Left renal pelvis (tissue), 4 donors: Measurements from ENCODE around the gene SMAD5. TPM values are rescaled to one million over a fixed set of nuclear protein-coding genes. Genes with fewer than 3 reads are reported as not detected.

Experiments used
- DNase-seq, 4 donors: peaks; one replicate each; pipeline ENCODE4 v3.0.0-alpha.2; 2013; ENCODE audit warnings: low read depth in 4 of 4, low spot score in 3 of 4
- polyA plus RNA-seq, 4 donors: library from polyadenylated mRNA; unstranded; fragments of 120-200 nt; gene quantifications; one replicate each; pipeline ENCODE4 v1.2.1, GENCODE V29; 2013; ENCODE audit not compliant: insufficient read length in 4 of 4

Gene SMAD5
- polyA plus RNA-seq, 4 donors, result 69.4 to 86.8 (median 74.0) TPM

GRCh38 chr5:136153581-136154236 lies 21.1 kb downstream of the SMAD5 start:
- DNase-seq, result no peak

DNA sequence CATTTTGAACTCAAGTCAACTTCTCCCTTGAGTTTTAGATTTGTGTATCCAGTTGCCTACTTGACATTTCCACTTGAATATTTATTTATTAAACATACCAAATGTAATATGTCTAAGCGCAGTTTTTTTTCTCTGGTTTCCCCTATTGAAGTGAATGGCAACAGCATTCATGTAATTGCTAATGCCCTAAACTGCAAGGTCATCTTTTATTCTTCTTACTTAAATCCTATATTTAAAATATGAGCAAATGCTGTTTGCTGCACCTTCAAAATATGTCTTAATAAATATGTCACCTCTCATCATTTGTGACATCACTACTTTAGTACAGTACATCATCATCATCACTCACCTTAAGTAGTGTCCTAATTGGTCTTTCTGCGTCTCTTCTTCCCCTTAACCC lies 22.4 kb downstream of the SMAD5 start:
- no peak for DNase-seq

- DNase-seq, result no peak
Observed at GRCh38 chr5:136155761-136156160, 23.1 kb downstream of the SMAD5 start.

- DNase-seq, result no peak
Observed at GRCh38 chr5:136157514-136157913, 24.9 kb downstream of the SMAD5 start.

DNA sequence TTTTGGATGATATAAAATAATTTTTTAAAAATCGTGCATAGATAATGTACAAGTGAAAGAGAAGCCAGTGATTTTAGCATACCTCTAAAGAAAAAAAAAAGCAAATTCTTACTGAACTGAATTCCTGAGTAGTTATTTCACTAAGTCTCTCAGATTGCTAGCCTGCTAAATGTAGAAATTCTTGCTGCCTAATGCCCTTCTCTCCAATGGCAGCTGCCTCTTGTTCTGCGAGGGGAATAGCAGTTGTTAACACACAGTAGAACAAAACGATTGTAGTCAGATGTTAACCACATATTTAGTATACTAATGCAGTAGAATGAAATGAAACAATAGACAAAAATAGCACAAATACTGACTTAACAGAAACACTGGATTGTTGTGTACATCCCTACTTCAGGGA lies 26.8 kb downstream of the SMAD5 start:
- no peak for DNase-seq

GRCh38 chr5:136162008-136162407 lies 29.4 kb downstream of the SMAD5 start:
- no peak for DNase-seq

DNA sequence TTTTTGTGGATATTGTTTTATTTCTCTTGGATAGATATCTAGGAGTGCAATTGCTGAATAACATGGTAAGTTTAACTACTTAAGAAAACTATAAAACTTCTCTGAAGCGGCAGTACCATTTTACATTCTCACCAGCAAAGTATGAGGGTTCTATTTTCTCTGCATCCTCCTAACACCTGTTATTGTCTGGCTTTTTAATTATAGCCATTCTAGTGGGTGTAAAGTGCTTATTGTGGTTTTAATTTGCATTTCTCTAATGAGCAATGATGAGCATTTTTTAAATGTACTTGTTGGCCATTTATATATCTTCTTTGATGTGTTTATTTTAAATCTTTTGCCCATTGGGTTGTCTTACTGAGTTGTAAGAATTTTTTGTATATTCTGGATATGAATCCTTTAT lies 31.6 kb downstream of the SMAD5 start:
- DNase-seq, result no peak

DNA sequence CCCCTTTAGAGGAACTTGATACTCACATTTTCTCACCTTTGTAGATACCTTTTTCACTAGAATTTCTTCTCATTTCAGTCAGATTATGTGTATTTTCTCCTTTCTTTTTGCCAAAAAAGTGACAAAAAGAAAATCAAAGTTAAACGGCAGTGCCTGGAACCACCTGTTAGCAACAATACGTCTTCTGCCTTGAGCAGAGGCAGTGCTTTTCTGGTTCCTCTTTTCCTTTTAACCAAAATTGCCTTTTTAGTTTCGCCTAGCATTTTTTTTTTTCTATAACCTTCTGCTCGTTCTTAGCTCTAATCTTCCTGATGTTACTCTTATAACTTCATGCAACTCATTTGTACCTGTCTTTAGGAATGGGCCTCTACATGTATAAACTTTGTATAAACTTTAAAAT lies 34.3 kb downstream of the SMAD5 start:
- no peak for DNase-seq

DNA sequence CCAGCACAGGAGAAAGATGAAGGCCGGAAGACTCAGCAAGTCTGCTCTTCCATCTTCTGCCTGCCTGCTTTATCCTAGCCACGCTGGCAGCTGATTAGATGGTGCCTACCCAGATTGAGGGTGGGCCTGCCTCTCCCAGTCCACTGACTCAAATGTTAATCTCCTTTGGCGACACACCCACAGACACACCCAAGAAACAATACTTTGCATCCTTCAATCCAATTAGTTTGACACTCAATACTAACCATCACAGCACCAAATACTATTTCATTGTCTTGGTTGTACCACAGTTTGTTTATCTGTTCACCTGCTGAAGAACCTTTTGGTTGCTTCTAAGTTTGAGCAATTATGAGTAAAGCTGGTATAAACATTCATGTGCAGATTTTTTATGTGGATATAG lies 36.6 kb downstream of the SMAD5 start:
- DNase-seq, result no peak

DNA sequence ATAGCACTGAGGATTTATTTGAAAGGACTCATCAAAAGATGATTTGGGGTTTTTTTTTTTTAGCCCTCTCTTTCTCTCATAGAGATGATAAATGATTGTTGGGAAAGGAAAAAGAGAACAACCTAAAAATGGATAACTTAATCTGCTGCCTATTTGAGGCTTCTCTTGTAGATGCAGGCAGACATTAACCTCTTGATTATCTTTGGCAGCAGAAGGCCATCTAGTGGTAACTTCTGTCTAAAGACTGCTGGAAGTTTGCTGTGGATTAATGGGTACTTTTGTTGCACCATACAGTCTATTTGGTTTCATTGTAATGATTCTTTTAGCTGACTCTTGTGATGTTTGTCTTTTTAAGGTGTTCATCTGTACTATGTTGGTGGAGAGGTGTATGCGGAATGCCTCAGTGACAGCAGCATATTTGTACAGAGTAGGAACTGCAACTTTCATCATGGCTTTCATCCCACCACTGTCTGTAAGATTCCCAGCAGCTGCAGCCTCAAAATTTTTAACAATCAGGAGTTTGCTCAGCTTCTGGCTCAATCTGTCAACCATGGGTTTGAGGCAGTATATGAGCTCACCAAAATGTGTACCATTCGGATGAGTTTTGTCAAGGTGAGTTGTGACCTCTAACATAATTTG lies 41.5 kb downstream of the SMAD5 start:
- DNase-seq, result peak in 1 of 4 donors; percentile 7

- no peak for DNase-seq
Observed at GRCh38 chr5:136182618-136183017, 50.0 kb downstream of the SMAD5 start.

GRCh38 chr5:136185974-136186665 lies 53.5 kb downstream of the SMAD5 start:
- no peak for DNase-seq

DNA sequence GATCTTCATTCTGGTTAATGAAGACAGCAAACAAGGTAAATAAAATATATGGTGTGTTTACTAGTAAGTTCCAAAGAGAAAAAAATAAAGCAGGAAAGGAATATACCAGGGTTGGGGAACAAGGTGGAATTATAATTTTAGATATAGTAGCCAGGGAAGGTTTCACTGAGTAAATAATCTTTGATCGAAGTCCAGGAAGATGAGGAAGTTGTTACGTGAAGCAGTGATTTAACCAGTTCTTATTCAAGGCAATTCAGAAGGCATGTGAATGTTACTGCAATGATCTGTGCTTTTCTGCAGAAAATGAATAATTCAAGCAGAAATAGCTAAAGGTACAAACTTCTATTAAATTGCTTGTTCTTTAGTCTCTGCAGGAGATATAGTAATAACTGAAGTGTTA lies 54.2 kb downstream of the SMAD5 start:
- DNase-seq, result no peak

- DNase-seq, result no peak
Observed at GRCh38 chr5:136188859-136189258, 56.2 kb downstream of the SMAD5 start.

GRCh38 chr5:136190091-136190720 lies 57.6 kb downstream of the SMAD5 start:
- DNase-seq, result no peak

DNA sequence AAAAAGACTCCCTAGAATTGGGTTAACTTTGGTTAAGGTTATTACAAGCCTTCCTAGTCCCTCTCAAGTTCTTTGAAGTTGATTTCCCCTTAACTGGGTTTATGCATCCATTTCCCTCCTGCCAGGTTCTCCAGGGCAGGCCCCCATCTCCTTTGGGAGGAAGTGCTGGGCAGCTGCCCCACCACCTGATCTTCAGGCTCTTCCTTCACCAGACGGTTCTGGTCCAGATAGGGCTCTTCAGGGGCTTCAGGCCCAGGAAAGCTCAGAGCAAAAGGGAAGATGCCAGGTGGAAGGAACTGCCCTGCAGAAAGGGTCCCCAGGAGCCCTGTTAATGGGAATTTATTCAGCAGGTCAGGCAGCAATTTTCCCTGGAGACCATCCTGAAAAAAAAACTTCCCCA lies 58.3 kb downstream of the SMAD5 start:
- no peak for DNase-seq

DNA sequence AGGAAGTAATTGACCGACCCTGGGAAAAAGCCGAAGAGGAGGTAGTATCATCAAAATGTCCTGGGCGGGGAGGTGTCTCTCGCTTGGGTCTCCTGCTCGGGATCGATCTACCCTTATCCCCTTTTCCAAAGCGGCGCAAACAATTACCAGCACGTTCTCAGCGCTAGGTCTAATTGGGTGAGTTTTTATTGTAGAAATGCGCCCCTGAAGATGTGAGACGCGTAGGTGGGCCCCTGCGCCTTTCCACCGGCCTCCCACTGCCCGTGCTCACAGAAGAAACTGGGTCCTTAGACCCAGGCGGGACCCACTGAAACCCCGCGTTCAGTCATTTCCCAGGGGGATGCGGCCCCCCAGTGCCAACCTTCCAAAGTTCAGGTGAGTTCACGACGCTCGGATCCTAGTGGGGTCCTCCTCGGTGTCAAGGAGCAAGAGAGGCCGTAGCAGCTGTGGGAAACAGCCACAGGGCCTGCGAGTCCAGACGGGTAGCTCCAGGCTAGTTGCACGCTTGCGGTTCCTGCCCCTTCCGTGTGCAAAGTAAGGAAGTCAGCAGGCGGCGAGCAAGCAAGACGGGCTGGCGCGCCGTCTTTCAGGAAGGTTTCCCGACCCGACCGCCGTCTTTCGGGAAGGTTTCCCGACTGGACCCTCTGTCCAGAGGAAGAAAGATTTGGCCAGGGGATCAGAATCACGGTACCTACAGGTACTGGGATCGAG lies 58.8 kb downstream of the SMAD5 start:
- DNase-seq, result no peak

DNA sequence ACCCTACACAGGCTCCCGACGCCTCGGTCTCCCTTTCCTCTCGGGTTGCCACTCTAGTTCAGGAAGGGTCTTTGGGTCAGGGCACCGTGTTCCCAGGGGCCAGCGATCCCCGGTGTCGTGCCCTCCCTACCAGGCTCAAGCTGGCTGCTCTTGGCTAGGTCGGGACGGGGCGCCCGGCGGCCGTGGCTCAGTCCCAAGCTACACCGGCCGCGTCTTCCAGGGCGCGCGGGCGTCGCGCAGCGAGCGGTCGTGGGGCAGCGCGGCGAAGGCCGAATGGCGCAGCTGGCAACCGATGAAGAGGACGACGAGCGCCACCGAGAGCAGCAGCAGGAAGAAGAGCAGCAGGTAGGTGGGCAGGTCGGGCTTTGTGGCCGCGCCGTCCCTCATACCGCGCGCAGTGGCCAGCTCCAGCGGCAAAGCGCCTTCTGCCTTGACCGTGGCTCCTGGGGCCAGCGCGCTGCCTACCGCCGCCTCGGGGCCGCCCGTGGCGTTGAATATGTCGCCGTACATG lies 59.4 kb downstream of the SMAD5 start:
- no peak for DNase-seq

DNA sequence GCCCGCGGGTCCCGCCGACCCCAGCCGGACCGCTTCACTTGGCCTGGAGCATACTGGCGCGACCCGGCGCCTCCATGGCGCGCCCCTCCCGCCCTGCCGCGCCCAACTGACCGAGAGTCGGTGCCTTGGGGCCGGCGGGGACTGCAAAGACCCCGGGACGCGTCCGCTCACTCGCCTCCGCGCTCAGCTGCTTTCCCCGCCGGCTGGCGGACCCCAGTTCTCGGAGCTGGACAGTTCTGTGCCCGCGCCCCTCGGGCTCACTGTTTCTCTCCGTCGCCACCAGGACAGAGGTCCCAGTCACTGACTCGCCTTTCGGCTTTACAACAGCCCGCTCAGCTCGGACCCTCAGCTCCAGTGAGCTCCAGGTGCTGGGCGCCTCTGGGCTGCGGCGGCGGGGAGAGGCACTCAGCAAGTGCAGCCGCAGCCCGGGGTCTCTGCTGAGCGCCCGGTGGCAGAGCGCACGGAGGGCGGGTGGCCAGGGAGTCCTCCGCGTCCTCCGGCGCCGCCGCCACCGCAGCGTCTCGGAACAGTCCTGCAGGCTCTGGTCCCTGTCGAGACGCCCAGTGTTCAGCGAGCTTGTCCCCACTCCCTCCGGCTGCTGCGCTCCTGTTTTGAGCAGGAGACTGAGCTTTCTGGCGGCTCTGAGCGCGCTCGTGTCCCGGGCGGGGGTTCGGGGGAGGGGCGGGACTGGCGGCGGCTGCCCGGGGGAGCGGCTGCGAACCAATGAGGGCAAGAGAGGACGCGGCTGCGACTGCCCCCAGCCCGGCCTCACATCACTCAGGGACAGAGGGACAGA lies 60.1 kb downstream of the SMAD5 start, which contains the start of gene SMIM32:
Gene SMIM32 (minus strand): TSS at position 637 of the 796 bp plus-strand sequence. CDS start 638 bp downstream, outside the sequence.
- no peak for DNase-seq
